Activated naive CD8-positive, alpha-beta T cell treated with anti-CD3 and anti-CD28 coated beads for 36 hours (primary cell): ENCODE data around the gene NHERF1. TPM values are rescaled to one million over a fixed set of nuclear protein-coding genes. Genes with fewer than 3 reads are reported as not detected.

ENCODE experiments used
- DNase-seq: peaks from one replicate; pipeline ENCODE4 v3.0.0; 2021
- H3K27ac Mint-ChIP-seq: one replicate; pipeline ENCODE4 v1.8.0; 2022; ENCODE audit warnings: mild to moderate bottlenecking, moderate library complexity, mixed read lengths
- H3K27me3 Mint-ChIP-seq: one replicate; pipeline ENCODE4 v1.8.0; 2022; ENCODE audit warnings: mild to moderate bottlenecking, mixed read lengths
- H3K36me3 Mint-ChIP-seq: one replicate; pipeline ENCODE4 v1.8.0; 2021; ENCODE audit warnings: mild to moderate bottlenecking, mixed read lengths
- H3K4me1 Mint-ChIP-seq: one replicate; pipeline ENCODE4 v1.8.0; 2021; ENCODE audit warnings: mixed read lengths
- H3K4me3 Mint-ChIP-seq: one replicate; pipeline ENCODE4 v1.8.0; 2022; ENCODE audit warnings: mild to moderate bottlenecking, moderate library complexity, mixed read lengths
- H3K9me3 Mint-ChIP-seq: one replicate; pipeline ENCODE4 v1.8.0; 2022; ENCODE audit warnings: mixed read lengths
- total RNA-seq, 2 experiments: library from RNA; stranded (reverse); gene quantifications; one replicate each; pipeline ENCODE4 v1.2.3, GENCODE V29; 2021

NHERF1 gene
- total RNA-seq, 2 experiments from 2014 or later: 124 to 127 TPM

- Mint-ChIP-seq H3K27me3 (no peaks in the 10 kb centered on the region), H3K36me3 (peaks cover 15% of the 10 kb centered on the region), H3K4me1 (peaks cover 30% of the 10 kb centered on the region), H3K4me3 (no peak overlapping the region), H3K27ac (no peak overlapping the region), H3K9me3 (no peaks in the 10 kb centered on the region)
- no peak for DNase-seq
These were observed 15.3 kb downstream of the NHERF1 start for GRCh38 chr17:74763565-74764387.

DNA sequence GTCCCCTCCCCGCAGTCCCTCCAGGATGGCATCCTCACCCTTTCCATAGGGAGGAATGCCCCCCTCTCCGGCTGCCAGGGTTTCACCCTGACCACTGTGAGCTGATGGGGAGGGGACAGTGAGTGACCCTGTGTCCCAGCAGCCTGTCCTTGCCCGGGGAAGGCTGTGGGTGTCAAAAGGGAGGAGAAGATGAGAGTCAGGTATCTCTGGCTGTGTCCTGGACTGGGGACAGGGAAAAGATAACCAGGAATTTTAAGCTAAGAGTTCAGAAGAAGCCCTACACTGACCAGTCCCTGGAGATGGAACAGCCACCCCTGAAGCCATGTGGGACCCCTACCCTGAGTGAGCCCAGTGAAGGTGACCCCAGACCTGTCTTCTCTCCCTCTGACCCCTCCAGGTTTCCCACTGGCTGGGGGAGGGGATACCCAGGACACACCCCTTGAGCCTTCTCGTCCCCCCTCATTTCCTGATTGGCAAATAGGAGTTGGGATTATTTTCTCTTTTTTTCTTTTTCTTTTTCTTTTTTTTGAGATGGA is 16.4 kb downstream of the NHERF1 start:
- Mint-ChIP-seq H3K27ac (no peak overlapping the region), H3K9me3 (no peaks in the 10 kb centered on the region), H3K36me3 (peaks cover 15% of the 10 kb centered on the region), H3K27me3 (no peaks in the 10 kb centered on the region), H3K4me1 (peaks cover 20% of the 10 kb centered on the region), H3K4me3 (no peak overlapping the region)
- no peak for DNase-seq

DNA sequence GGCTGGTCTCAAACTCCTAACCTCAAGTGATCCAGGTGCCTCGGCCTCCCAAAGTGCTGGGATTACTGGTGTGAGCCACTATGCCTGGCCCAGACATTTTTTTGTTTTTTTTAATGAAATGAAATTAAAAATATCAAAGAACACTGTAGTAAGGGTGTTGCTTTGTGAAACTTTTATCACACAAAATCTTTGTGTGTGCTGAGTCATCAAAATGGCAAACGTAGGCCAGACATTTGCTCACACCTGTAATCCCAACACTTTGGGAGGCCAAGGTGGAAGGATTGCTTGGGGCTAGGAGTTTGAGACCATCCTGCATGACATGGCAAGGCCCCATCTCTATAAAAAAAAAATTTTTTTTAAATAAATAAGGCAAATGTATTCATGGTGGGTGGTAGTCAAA is 18.0 kb downstream of the NHERF1 start:
- Mint-ChIP-seq H3K36me3 (peaks cover 19% of the 10 kb centered on the region), H3K9me3 (no peaks in the 10 kb centered on the region), H3K4me3 (no peak overlapping the region), H3K27me3 (no peaks in the 10 kb centered on the region), H3K4me1 (peaks cover 16% of the 10 kb centered on the region), H3K27ac (peak overlapping the region; percentile 54)
- DNase-seq: no peak

- H3K27ac Mint-ChIP-seq: peak overlapping the region; percentile 57
- H3K4me1 Mint-ChIP-seq: peaks cover 14% of the 10 kb centered on the region
These were observed 18.7 kb downstream of the NHERF1 start for GRCh38 chr17:74767111-74767516.

GRCh38 chr17:74768069-74768762 is 19.8 kb downstream of the NHERF1 start:
- Mint-ChIP-seq H3K36me3 (peaks cover 22% of the 10 kb centered on the region), H3K9me3 (no peaks in the 10 kb centered on the region), H3K27me3 (no peaks in the 10 kb centered on the region), H3K4me1 (peaks cover 17% of the 10 kb centered on the region), H3K4me3 (no peak overlapping the region), H3K27ac (peak overlapping the region; percentile 63)
- no peak for DNase-seq

More at GRCh38 chr17:74767111-74767516, 18.7 kb downstream of the NHERF1 start:
- H3K4me3 Mint-ChIP-seq: no peak overlapping the region
- H3K36me3 Mint-ChIP-seq: peaks cover 19% of the 10 kb centered on the region
- no peak for DNase-seq
- no peaks in the 10 kb centered on the region for H3K27me3 Mint-ChIP-seq
- no peaks in the 10 kb centered on the region for H3K9me3 Mint-ChIP-seq

GRCh38 chr17:74768763-74769114 is 20.3 kb downstream of the NHERF1 start:
- Mint-ChIP-seq H3K4me3 (no peak overlapping the region), H3K4me1 (peaks cover 18% of the 10 kb centered on the region), H3K27me3 (no peaks in the 10 kb centered on the region), H3K27ac (peak overlapping the region; percentile 63), H3K36me3 (peaks cover 22% of the 10 kb centered on the region), H3K9me3 (no peaks in the 10 kb centered on the region)
- no peak for DNase-seq

- Mint-ChIP-seq H3K27ac (peak overlapping the region; percentile 52), H3K9me3 (no peaks in the 10 kb centered on the region), H3K4me1 (peaks cover 22% of the 10 kb centered on the region), H3K27me3 (no peaks in the 10 kb centered on the region), H3K36me3 (peaks cover 25% of the 10 kb centered on the region), H3K4me3 (no peak overlapping the region)
- DNase-seq: no peak
These were observed 20.9 kb downstream of the NHERF1 start for GRCh38 chr17:74769266-74769855.

DNA sequence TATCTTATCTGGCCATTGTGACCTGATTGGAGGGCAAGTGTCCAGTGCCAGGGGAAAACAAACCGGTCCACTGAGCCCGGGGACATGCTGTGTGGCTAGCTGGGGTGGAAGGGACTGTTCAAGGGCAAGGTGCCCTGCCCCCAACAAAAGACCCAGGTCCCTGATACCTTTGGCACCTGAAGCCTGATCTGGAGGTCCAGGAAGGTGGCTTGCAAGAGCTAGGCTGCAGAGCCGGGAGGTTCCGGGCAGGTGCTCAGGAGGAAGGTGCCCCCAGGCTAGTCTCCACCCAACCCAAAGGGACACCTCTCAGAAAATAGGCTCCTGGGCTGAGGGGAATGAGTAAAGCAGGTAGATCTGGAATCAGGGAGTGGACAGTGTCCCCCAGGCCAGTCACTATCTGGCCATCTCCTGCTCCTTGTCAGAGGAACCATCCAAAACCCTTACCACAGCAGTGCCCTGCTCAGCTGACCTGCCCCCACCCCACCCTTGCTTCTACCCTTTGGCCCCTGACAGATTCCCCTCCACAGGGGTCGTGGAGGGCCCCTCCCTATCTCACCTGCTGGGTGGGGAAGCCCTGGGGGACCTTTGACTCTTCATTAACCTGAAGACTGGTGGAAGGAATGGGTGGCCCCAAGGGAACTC is 21.5 kb downstream of the NHERF1 start:
- Mint-ChIP-seq H3K4me3 (no peak overlapping the region), H3K4me1 (peaks cover 22% of the 10 kb centered on the region), H3K27ac (peak overlapping the region; percentile 39), H3K9me3 (no peaks in the 10 kb centered on the region), H3K27me3 (no peaks in the 10 kb centered on the region), H3K36me3 (peaks cover 22% of the 10 kb centered on the region)
- no peak for DNase-seq

- DNase-seq: peak; percentile 70
- H3K36me3 Mint-ChIP-seq: peaks cover 25% of the 10 kb centered on the region
- no peaks in the 10 kb centered on the region for H3K27me3 Mint-ChIP-seq
- peak overlapping the region; percentile 39 for H3K27ac Mint-ChIP-seq
- H3K9me3 Mint-ChIP-seq: no peaks in the 10 kb centered on the region
- peaks cover 29% of the 10 kb centered on the region for H3K4me1 Mint-ChIP-seq
- no peak overlapping the region for H3K4me3 Mint-ChIP-seq
These were observed 22.3 kb downstream of the NHERF1 start for GRCh38 chr17:74770498-74771318.

- Mint-ChIP-seq H3K27ac (peak overlapping the region; percentile 51), H3K4me1 (peaks cover 27% of the 10 kb centered on the region), H3K36me3 (peaks cover 24% of the 10 kb centered on the region), H3K9me3 (no peaks in the 10 kb centered on the region), H3K27me3 (no peaks in the 10 kb centered on the region), H3K4me3 (no peak overlapping the region)
- DNase-seq: no peak
These were observed 23.0 kb downstream of the NHERF1 start for GRCh38 chr17:74771319-74771914.

- Mint-ChIP-seq H3K27ac (peak overlapping the region; percentile 44), H3K36me3 (peaks cover 22% of the 10 kb centered on the region), H3K9me3 (no peaks in the 10 kb centered on the region), H3K4me3 (no peak overlapping the region), H3K27me3 (no peaks in the 10 kb centered on the region), H3K4me1 (peaks cover 29% of the 10 kb centered on the region)
- no peak for DNase-seq
These were observed 23.6 kb downstream of the NHERF1 start for GRCh38 chr17:74772053-74772452.

GRCh38 chr17:74773414-74773813 is 25.0 kb downstream of the NHERF1 start:
- no peak overlapping the region for H3K4me3 Mint-ChIP-seq

DNA sequence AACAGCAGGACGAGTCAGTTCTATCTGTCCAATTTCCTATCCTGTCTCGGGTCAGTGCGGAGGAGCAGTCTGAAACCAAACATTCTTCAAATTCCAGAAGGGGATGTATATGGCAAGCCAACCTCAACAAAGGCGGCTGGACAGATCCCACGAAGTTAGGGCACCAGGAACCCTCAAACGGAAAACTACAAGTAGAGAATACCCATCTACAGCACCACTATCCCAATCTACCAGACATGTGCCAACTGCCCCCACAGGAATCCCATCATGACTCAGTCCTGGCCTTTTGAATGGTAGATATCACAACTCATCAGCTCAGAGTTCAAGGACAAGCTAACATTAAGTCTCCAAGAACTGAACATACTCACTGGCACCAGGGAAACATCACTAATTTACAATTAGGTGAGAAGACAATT is 25.5 kb downstream of the NHERF1 start:
- no peak for DNase-seq
- H3K27me3 Mint-ChIP-seq: no peaks in the 10 kb centered on the region
- H3K4me1 Mint-ChIP-seq: peaks cover 43% of the 10 kb centered on the region
- H3K4me3 Mint-ChIP-seq: peak overlapping the region; percentile 59
- peaks cover 19% of the 10 kb centered on the region for H3K36me3 Mint-ChIP-seq
- peak overlapping the region; percentile 50 for H3K27ac Mint-ChIP-seq
- no peaks in the 10 kb centered on the region for H3K9me3 Mint-ChIP-seq

More at GRCh38 chr17:74773414-74773813, 25.0 kb downstream of the NHERF1 start:
- no peaks in the 10 kb centered on the region for H3K9me3 Mint-ChIP-seq
- H3K36me3 Mint-ChIP-seq: peaks cover 21% of the 10 kb centered on the region
- peak overlapping the region; percentile 50 for H3K27ac Mint-ChIP-seq
- H3K27me3 Mint-ChIP-seq: no peaks in the 10 kb centered on the region
- no peak for DNase-seq
- peaks cover 39% of the 10 kb centered on the region for H3K4me1 Mint-ChIP-seq
